OCI-LY1 (cell line): ENCODE results near the gene HMX1.

ENCODE experiments used
- H2AFZ ChIP-seq: fragments of 200-600 bp; sonication (generic), shearing (Covaris generic); 2 replicates; pipeline ENCODE4 v1.6.0; 2014; ENCODE audit warnings: antibody characterized with exemption, mild to moderate bottlenecking, low read length
- H3F3A ChIP-seq: fragments of 200-600 bp; sonication (generic), shearing (Covaris generic); 2 replicates; pipeline ENCODE4 v1.6.0; 2014; ENCODE audit warnings: mild to moderate bottlenecking, antibody characterized with exemption, low read length, moderate library complexity; ENCODE audit not compliant: insufficient read depth
- H3K27ac ChIP-seq: fragments of 200-600 bp; sonication (generic); 2 replicates; pipeline ENCODE4 v1.5.1; 2014; ENCODE audit warnings: low read length, mixed run types, mild to moderate bottlenecking, low read depth; ENCODE audit not compliant: poor library complexity, severe bottlenecking
- H3K27me3 ChIP-seq: fragments of 200-600 bp; sonication (generic); 2 replicates; pipeline ENCODE4 v1.6.0; 2014; ENCODE audit warnings: antibody characterized with exemption, mild to moderate bottlenecking, low read length, moderate library complexity; ENCODE audit not compliant: insufficient read depth
- H3K36me3 ChIP-seq: fragments of 200-600 bp; sonication (generic); 2 replicates; pipeline ENCODE4 v1.6.1; 2014; ENCODE audit warnings: mild to moderate bottlenecking, antibody characterized with exemption, low read length, moderate library complexity, mixed read lengths; ENCODE audit not compliant: insufficient read depth
- H3K4me1 ChIP-seq: fragments of 200-600 bp; sonication (generic); 2 replicates; pipeline ENCODE4 v1.5.1; 2014; ENCODE audit warnings: mild to moderate bottlenecking, low read length, moderate library complexity; ENCODE audit not compliant: insufficient read depth, severe bottlenecking
- H3K4me2 ChIP-seq: fragments of 200-600 bp; sonication (generic), shearing (Covaris generic); 2 replicates; pipeline ENCODE4 v1.6.1; 2014; ENCODE audit warnings: low read length
- H3K4me3 ChIP-seq: fragments of 200-600 bp; sonication (generic); 2 replicates; pipeline ENCODE4 v1.5.1; 2014; ENCODE audit warnings: low read length, low read depth, mild to moderate bottlenecking, mixed read lengths; ENCODE audit not compliant: poor library complexity, severe bottlenecking
- H3K79me2 ChIP-seq: fragments of 200-600 bp; shearing (Covaris generic); 2 replicates; pipeline ENCODE4 v1.6.1; 2016; ENCODE audit warnings: mixed run types, low read length, mixed read lengths; ENCODE audit not compliant: insufficient read depth
- H3K9ac ChIP-seq: fragments of 200-600 bp; sonication (generic), shearing (Covaris generic); 2 replicates; pipeline ENCODE4 v1.6.1; 2014; ENCODE audit warnings: mild to moderate bottlenecking, low read length, mixed read lengths
- H3K9me2 ChIP-seq: fragments of 200-600 bp; sonication (generic), shearing (Covaris generic); 2 replicates; pipeline ENCODE4 v1.6.1; 2014; ENCODE audit warnings: low read depth, mild to moderate bottlenecking, low read length, mixed read lengths
- H3K9me3 ChIP-seq: fragments of 200-600 bp; shearing (Covaris generic); 2 replicates; pipeline ENCODE4 v1.6.1; 2014; ENCODE audit warnings: low read length, mixed read lengths
- H4K20me1 ChIP-seq: fragments of 200-600 bp; sonication (generic), shearing (Covaris generic); 2 replicates; pipeline ENCODE4 v1.6.0; 2016; ENCODE audit warnings: mild to moderate bottlenecking, low read length; ENCODE audit not compliant: insufficient read depth
- EZH2 ChIP-seq: fragments of 200-600 bp; sonication (generic), shearing (Covaris generic); IDR thresholded peaks from 2 replicates; pipeline ENCODE4 v1.8.0; 2017; ENCODE audit warnings: borderline replicate concordance, mixed run types, mild to moderate bottlenecking, antibody characterized with exemption, low read length, moderate library complexity, mixed read lengths
- TF ChIP-seq, protein P1 (sequence below): fragments of 200-600 bp; sonication (generic), shearing (Covaris generic); IDR thresholded peaks from 2 replicates; pipeline ENCODE4 v1.5.1; 2017; ENCODE audit warnings: mild to moderate bottlenecking, antibody characterized with exemption, low read length, moderate library complexity, mixed read lengths

Gene HMX1

DNA sequence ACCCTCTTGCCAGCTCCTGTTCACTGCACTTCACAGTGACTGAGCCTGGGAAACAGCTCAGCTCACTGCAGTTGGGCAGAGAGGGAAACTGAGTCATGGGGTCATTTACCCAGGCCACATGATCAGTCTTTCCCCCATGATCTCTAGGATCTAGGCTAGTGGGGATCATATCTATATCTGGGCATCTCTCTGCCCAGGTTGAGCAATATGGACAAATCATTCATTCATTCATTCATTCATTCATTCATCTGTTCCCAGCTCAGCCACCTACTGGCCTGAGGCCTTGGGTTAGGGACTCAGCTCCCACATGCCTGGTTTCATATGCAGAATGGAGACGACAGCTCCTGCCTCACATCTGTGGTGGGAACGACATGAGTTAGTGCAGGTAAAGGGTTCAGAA lies 45.3 kb upstream of the HMX1 start:
- Histone ChIP-seq H3K79me2 (no peaks in the 10 kb centered on the region), H3K9me2 (no peaks in the 10 kb centered on the region), H3F3A (no peaks in the 10 kb centered on the region), H3K9ac (no peak overlapping the region), H3K4me2 (no peak overlapping the region), H4K20me1 (no peaks in the 10 kb centered on the region), H3K36me3 (no peaks in the 10 kb centered on the region), H3K27ac (no peak overlapping the region), H3K9me3 (no peaks in the 10 kb centered on the region), H2AFZ (no peak overlapping the region), H3K4me3 (no peak overlapping the region), H3K27me3 (no peaks in the 10 kb centered on the region), H3K4me1 (no peaks in the 10 kb centered on the region)
- TF ChIP-seq, protein P1, sequence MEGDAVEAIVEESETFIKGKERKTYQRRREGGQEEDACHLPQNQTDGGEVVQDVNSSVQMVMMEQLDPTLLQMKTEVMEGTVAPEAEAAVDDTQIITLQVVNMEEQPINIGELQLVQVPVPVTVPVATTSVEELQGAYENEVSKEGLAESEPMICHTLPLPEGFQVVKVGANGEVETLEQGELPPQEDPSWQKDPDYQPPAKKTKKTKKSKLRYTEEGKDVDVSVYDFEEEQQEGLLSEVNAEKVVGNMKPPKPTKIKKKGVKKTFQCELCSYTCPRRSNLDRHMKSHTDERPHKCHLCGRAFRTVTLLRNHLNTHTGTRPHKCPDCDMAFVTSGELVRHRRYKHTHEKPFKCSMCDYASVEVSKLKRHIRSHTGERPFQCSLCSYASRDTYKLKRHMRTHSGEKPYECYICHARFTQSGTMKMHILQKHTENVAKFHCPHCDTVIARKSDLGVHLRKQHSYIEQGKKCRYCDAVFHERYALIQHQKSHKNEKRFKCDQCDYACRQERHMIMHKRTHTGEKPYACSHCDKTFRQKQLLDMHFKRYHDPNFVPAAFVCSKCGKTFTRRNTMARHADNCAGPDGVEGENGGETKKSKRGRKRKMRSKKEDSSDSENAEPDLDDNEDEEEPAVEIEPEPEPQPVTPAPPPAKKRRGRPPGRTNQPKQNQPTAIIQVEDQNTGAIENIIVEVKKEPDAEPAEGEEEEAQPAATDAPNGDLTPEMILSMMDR = no peak
- no peak for TF ChIP-seq EZH2

DNA sequence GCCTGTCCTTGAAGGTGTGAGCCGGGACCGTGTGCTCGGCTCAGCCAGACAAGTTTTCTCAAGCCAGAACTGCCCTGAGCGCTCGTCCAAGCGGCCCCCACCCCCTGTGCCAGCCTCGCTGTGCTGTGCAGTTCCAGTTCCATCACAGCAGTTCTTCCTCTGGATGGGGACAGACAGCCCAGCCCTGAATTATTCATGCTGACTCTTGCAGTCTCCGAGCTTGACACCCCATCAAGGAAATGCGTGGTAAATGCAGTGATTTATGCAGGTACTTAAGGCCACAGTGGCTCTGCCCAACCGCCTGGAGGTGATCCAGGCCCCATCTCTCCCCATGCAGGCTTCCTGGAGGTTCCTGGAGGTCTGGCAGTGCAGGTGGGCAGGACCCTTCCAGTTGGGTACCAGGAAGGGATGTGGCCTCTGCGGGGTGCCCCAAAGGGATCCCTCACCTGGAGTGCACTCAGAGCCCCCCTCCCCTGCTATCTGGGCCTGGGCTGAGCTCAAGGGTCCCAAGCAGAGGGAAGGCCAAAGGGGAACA lies 44.8 kb upstream of the HMX1 start:
- no peak overlapping the region for H3K27ac ChIP-seq
- no peak overlapping the region for H3K4me3 ChIP-seq

DNA sequence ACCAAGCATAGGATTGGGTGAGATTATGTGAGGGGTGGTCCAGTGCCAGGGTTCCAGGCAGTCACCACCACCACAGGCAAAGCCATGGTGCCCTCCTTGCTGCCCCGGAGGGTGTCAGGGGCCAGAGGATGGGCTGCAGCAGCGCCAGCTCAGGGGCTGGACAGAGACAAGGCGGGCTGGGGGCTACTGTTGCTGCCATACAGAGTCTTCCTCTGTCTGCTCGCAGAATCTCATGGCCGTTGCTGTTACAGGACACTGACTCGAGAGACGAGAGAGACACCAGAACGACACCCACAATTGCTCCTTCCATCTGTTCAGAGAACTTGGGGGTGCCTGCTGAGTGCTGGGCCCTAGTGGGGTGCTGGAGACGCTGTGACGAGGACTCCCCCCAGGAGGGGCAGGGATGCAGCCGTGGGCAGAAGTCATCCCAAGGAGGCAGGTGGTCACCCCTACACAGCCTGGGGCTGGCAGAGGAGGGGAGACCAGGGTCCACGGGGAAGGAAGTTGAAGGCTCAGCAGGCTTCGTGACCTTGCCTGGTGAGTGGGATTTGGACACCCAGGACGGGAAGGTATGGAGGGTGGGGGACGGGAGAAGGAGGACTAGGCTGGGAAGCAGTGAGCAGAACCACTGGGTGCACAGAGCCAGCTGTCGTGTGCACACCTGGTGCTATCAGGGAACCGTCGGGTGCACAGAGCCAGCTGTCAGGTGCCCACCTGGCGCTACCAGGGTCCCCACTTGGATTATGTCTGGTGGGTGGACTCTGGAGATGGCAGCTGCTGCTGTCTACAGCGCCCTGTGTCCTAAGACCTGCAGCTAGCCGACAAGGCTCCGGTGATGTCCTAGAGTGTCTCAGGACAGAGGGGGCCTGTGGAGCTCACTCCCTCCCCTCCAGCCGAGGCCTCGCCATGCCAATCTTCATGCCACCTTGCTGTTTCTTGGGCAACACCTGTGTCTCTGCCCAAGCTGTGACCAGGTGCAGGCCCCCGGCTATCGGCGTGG lies 43.9 kb upstream of the HMX1 start:
- Histone ChIP-seq H3K27ac (no peak overlapping the region), H3K9ac (no peak overlapping the region), H3K9me3 (no peaks in the 10 kb centered on the region), H3K4me3 (no peak overlapping the region), H3K4me2 (no peak overlapping the region), H3K79me2 (no peaks in the 10 kb centered on the region), H3K36me3 (no peaks in the 10 kb centered on the region), H3K27me3 (no peaks in the 10 kb centered on the region), H3K4me1 (no peaks in the 10 kb centered on the region), H4K20me1 (no peaks in the 10 kb centered on the region), H3K9me2 (no peaks in the 10 kb centered on the region), H2AFZ (no peak overlapping the region), H3F3A (no peaks in the 10 kb centered on the region)
- no peak for TF ChIP-seq EZH2
- TF ChIP-seq, protein P1 = no peak

More for the DNA sequence above, 44.8 kb upstream of the HMX1 start:
- no peaks in the 10 kb centered on the region for H3K36me3 ChIP-seq
- H3K27me3 ChIP-seq = no peaks in the 10 kb centered on the region
- H3K9me3 ChIP-seq = no peaks in the 10 kb centered on the region
- H3K9me2 ChIP-seq = no peaks in the 10 kb centered on the region
- H4K20me1 ChIP-seq = no peaks in the 10 kb centered on the region
- no peaks in the 10 kb centered on the region for H3K79me2 ChIP-seq
- H2AFZ ChIP-seq = no peak overlapping the region
- H3K4me2 ChIP-seq = no peak overlapping the region
- no peak for TF ChIP-seq EZH2
- TF ChIP-seq, protein P1 = no peak
- no peaks in the 10 kb centered on the region for H3F3A ChIP-seq
- no peaks in the 10 kb centered on the region for H3K4me1 ChIP-seq
- no peak overlapping the region for H3K9ac ChIP-seq
